Measurements from ENCODE around the gene SHROOM1.

DNA sequence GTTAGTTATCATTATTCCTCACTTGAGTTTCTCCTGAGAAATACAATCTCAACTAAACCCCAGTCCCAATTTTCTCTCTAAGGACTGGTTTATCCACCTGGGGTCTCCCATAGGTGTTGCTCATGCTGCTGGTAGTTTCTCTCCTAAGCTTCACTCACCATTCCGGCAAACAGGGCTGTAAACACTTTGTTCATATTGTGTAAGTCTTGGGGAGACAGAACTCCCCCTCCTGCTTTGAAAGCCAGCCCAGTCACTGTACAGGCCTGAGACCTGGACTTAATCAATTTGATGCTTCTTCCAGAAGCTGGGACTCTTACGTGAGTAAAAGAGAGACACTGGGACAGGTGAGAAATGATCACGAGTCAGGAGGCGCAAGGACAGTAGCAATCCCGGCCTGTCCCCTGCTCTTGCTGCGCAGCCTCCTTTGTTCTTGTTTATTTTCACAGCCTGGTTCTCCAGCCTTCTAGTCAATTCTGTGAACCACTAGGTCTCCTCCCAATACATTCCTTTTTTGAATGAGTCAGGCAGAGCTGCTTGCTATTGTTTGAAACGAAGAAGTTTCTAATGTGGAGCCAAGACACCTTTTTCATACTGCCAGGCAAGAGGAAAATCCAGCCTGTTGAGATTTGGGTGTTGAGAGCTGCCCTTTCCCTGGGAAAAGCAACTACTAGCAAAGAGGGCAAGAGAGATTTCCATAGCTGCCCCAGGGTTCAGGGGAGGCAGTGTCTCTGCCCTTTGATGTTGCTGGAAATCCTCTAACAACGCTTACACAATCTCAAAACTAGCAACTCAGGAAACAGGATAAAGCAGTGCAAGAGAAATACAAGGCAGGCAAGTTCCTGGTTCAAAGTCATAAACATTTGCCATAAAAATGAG lies 9.2 kb upstream of the SHROOM1 start:
- TF ChIP-seq MXI1 (conservative IDR thresholded peaks at IDR 0.05; ENCODE audit: poor library complexity, severe bottlenecking) (no peak), POLR2AphosphoS5 (IDR thresholded peaks at IDR 0.05) (no peak), EZH2 (IDR thresholded peaks at IDR 0.05; ENCODE audit: borderline replicate concordance, insufficient read depth, low read length, poor library complexity, severe bottlenecking) (no peak), SMC3 (conservative IDR thresholded peaks at IDR 0.05; ENCODE audit: poor library complexity) (no peak), EP300 (conservative IDR thresholded peaks at IDR 0.05; ENCODE audit: poor library complexity, severe bottlenecking) (no peak), RAD21 (conservative IDR thresholded peaks at IDR 0.05) (no peak)
- TF ChIP-seq, protein P1, sequence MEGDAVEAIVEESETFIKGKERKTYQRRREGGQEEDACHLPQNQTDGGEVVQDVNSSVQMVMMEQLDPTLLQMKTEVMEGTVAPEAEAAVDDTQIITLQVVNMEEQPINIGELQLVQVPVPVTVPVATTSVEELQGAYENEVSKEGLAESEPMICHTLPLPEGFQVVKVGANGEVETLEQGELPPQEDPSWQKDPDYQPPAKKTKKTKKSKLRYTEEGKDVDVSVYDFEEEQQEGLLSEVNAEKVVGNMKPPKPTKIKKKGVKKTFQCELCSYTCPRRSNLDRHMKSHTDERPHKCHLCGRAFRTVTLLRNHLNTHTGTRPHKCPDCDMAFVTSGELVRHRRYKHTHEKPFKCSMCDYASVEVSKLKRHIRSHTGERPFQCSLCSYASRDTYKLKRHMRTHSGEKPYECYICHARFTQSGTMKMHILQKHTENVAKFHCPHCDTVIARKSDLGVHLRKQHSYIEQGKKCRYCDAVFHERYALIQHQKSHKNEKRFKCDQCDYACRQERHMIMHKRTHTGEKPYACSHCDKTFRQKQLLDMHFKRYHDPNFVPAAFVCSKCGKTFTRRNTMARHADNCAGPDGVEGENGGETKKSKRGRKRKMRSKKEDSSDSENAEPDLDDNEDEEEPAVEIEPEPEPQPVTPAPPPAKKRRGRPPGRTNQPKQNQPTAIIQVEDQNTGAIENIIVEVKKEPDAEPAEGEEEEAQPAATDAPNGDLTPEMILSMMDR (IDR thresholded peaks at IDR 0.05; ENCODE audit: poor library complexity, severe bottlenecking), result no peak
